ENCODE results near the gene RCAN2. TPM values are rescaled to one million over a fixed set of nuclear protein-coding genes. Genes with fewer than 3 reads are reported as not detected.

Gene RCAN2
- total RNA-seq, 1 donor from 2014 or later: 6.7 TPM

DNA sequence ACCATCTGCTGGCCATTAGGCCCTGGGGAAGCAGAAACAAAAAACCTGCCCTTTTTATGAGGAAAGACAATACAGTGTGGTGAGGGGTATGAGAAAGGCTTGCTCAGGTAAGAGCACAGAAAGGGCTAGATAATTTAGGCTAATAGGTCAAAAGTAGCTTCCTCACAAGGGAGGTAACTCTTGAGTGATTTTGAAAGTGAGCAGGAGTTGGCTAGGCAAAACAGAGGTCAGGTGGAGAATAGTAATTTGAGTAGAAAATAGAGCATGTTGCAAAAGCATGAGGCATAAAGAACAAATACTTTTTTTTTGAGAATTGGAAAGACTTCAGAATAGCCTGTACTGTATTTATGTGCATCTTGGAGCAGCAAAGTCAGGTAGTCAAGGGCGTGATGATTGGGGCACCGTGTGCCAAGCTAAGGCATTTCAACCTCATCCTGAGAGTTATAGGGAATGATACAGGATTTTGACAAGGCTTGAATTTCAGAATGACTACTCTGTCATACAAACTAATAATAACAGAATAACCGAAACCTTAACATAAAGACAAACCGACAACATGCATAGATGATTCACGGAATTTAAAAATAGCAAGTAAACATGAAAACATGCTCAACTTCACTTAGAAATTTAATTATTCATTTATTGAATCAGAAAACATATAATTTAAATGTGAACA, 197.5 kb downstream of the RCAN2 start:
- DNase-seq (ENCODE audit: low spot score): no peak

DNA sequence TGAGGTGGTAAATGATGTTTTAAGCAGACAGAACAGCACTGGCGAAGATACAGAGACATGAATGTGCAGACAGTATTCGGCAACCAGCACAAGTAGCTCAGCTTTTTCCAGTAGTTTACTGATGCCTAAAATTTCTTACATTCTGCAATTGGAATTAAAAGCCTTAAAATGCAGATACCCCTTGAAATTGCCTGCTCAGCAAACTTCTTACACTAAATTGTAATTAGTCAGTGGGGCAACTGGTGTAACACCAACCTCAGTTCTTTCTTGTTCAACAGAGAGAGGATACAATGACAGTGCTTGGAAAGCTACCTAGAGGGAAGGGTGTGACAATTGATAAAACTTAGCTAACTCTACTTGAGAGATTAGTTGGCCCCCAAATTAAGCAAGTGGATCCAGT, 199.4 kb downstream of the RCAN2 start:
- DNase-seq (ENCODE audit: low spot score): no peak

DNA sequence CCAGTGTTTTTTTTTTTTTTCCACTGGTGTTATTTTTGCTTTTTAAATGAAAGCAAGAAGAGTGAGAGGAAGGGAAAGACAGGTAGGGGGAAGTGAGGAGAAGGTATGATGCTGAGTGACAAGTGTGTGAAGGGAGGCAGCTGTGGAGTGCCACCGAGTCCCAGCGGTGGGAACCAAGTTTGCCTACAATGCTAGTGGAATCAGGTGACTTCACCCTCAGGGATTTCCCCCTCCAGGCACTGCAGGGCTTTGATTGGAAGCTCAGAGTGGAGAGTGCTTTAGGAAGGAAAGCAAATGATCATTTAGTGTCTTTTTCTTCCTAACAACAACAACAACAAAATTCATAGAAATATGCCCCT, 200.0 kb downstream of the RCAN2 start:
- DNase-seq (ENCODE audit: low spot score): no peak

DNA sequence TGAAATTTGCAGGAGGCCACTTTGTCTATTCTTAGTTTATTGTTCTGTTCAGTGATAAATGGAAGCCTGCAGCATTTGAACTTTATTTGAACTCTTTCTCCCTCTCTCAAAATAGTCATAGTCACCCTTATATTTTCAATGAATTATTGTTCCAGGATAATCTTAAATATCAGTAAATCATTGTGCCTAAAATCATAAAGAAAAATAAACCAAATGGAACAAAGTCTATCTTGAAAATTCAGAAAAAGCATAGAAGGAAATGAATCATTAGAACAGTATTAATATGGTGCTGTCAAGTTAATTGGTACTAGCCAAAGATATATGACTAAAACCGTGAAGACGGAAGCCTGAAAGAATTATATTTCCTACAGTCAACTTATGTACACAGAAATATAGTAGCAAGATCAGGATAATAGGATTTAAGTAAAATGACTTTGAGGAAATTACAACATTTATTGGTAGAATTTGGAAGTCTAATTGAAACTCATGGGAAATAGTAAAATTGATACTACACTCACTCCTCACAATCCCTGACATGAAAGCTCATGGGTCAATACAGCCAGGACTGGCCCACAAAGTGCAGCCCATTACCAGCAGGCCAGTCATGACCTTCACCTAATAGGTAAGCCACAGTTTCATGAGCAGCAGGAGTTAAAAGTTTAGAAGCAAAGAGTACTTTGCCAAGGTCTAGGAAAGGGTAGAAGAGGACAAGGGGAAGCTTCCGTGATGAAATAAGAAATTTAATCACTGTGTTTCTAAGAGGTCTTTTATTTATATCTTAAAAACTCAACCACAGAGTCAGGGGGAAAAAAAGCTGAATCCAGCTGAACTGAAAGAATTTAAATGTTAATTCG, 200.6 kb downstream of the RCAN2 start:
- DNase-seq (ENCODE audit: low spot score): no peak

DNA sequence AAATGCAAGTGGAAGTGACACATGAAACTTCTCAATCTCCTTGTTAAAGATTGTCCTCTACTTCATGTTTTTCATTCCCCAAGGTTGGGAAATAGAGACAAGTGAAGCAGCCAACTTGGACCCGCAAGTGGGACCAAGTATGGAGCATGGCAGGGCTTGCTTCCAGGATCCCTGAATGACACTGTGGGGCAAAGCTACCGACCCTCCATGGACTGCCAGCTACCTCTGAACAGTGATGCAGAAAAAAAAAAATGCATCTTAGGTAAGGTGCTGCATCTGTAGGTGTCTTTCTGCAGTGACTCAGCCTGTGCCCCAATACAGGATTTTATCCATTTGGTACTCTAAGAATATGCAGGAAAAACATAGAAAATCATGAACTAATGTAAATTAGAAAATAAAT, 201.4 kb downstream of the RCAN2 start:
- no peak for DNase-seq (ENCODE audit: low spot score)

DNA sequence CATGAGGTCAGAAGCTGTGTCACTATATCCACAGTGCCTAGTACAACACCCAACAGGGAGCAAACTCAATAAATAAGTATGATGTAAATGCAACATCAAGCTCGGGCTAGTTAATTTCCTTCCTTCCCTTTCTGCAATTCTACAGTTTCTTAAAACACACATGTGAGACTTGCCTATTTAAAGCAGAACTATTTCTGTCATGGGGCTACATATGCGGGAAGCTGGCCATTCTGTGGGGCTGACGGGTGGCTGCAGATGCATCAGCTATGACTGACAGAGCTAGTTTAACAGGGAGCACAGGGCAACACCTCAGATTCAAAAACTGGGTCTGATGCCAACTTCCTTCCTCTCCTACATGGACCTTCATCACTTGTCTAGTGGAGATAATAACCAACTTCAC, 202.4 kb downstream of the RCAN2 start:
- no peak for DNase-seq (ENCODE audit: low spot score)

DNA sequence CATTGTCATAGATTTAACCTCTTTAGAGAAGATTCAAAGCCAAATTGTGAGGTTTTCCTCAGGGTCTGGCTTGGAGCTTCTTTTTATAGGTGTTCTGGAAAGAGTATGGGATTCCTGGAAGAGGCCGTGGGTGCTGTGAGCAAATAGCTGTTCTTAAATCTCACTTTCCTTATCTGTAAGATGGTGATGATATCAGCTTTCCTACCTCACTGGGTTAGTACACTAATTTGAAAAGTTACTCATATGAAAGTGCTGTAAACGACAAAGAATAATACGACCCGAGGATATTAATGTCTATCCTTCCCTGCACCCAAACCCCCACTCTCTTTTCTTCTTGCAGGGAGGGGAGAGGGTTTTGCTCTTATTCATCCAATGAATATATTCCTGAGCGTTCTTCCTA, 203.6 kb downstream of the RCAN2 start:
- DNase-seq (ENCODE audit: low spot score): no peak

DNA sequence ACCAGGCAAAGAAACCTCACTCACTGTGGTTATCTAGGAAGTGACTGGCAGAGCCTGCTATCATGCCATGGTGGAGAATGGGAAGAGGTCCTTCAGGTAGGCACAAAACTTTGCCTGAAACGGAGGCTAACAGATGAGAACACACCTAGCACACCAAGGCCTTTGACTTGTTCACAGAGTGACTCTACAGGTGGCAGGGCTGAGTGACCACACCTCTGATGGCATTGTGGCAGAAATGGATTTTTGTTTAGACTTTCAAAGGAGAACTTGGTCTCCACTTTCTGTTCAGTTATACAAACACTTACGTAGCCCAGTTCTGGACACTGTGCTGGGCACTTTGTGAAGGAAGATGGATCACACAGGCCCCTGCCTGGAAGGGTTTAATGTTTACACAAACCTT, 204.2 kb downstream of the RCAN2 start:
- DNase-seq (ENCODE audit: low spot score): no peak

DNA sequence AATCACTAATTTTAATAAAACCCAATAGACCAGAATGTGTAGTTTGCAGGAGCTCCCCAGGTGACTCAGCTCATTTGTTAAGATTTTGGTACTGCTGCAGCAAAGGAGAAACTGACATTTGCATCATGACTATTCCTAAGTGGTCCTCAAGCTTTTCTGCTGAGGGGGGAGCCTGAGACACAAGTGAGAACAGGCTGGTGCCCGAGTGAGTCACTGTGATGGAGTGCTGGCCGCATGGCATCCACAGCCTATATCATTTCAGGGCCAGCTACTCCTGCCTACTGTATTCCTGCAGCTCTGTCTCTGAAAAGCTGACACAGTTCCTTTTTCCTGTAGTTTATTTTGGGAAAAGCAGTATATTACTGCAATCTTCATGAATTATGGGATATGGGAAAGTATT, 206.8 kb downstream of the RCAN2 start:
- DNase-seq (ENCODE audit: low spot score): no peak

DNA sequence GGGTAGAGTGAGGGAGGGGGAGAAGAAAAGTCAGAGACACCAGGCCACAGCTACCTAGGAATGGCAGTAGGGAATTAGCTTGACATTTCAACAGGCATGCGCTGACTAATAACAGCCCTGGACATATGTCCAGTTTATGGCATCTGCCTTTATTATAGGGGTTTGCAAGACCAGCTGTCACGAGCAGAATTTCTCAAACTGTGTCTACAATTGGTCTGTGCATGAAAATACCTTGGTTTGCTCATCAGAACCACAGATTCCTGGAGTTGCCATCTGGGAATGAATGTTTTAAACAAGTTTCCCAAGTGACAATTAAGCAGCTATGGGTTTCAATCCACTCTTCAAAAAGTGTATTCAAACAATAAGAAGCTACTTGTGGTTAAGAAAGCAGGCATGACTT, 210.1 kb downstream of the RCAN2 start:
- no peak for DNase-seq (ENCODE audit: low spot score)

DNA sequence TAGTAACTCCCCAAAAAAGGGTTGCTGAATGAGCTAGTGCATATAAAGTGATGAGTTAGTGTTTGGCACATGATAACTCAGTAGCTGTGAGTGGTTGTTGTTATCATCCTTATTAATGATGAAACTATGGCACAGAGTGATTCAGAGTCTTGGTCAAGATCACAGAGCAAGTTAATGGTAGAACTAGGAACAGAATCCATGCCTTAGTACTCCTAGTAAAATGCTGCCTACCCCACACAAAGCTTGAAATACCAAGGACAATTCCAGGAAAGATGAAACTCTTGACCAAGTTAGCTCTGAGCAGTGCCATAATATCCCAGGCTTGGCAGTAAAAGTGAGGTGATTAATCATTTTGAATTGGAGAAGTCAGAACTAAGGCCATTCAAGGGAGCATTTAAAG, 211.4 kb downstream of the RCAN2 start:
- no peak for DNase-seq (ENCODE audit: low spot score)

DNA sequence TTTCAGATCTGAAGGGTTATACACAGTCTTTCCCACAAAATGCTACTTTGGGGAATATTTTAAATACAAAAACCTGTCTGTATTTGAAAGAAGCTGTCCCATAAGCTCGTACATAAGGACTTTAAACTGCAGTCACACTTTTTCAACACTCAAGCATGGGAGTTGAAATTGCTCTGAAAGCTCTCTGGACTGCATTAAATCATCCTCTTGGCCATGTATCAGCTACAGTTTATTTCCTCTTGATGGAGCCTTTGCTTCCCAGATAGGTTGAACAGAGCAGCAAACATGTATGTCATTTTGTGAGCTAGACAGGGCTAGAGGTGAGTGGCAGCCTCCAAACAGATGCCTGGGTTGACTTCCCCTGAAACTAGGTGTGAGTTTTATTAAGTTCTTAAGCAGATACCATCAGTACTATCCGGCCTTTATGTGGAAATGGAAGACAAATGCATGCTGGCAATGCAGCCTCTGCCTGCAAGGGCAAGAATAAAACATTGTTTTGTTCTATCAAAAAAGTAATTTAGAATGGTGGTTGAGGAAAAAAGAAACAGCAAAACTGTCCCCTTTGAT, 214.6 kb downstream of the RCAN2 start:
- no peak for DNase-seq (ENCODE audit: low spot score)

DNA sequence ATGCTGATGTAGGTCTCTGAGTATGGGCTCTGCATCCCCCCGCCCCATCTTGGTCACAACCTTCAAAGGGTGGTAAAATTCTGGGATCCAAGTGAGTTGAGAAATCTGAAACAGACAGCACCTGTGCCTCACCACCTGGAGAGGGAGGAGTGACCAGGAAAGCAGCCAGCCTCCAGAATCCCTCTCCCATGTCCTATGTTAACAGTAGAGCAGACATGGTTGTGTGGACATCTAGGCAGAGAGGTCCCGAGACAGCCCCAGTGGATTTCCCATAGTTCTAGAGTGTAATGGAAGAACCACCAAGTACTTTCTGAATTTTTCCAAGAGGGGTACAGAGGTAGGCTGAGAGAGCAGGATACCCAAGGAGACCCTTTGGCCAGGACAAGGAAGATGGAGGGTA, 216.7 kb downstream of the RCAN2 start:
- DNase-seq (ENCODE audit: low spot score): no peak

DNA sequence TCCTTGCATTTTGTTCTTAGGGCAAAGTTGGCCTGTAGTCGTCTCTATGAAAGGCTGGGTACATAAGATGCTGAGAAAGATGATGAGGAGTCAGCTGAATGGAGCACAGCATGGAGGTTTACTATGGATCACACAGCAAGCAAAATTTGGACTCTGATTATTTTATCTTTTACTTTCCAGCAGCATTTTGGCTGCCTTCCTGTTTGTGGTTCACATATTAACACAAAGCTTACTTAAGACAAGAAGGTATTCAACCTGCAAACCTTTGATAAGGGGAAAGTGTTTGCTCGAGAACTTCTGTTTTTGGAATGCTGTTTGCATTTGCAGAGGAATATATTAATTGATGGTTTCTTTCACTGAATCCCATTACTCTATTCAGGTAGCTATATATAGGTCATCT, 217.3 kb downstream of the RCAN2 start:
- DNase-seq (ENCODE audit: low spot score): no peak

DNA sequence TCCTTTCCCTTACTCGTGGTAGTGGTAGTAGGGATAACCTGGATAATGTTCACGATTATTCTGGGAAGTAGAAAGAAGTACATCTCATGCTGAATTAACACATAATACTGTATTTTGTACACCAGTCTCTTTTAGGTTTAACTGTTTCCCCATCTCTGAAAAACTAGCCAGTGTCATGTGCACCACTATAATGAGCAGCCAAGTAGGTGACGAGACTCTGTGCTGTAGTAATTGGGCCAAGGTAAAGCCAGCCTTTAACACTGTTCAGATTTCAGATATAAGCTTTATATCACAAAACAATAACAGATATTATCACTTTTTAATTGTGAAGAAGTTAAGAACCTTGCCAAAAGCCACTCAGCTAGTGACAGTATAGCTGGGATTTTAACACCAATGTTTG, 219.5 kb downstream of the RCAN2 start:
- DNase-seq (ENCODE audit: low spot score): no peak

DNA sequence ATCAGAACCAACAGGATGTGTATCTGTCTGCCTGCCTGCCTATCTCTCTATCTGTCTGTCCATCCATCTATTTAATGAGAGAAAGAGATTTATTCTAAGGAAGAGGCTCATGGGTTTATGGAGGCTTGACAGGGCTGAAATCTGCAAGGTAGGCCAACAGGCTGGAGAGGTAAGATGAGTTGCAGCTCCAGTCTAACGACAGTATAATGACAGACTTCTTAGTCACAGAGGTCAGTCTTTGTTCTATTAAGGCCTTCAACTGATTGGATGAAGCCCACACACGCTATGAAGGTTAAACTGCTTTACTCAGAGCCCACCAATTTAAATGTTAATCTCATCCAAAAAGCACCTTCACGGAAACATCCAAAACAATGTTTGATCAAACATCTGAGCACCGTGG, 220.1 kb downstream of the RCAN2 start:
- DNase-seq (ENCODE audit: low spot score): no peak

DNA sequence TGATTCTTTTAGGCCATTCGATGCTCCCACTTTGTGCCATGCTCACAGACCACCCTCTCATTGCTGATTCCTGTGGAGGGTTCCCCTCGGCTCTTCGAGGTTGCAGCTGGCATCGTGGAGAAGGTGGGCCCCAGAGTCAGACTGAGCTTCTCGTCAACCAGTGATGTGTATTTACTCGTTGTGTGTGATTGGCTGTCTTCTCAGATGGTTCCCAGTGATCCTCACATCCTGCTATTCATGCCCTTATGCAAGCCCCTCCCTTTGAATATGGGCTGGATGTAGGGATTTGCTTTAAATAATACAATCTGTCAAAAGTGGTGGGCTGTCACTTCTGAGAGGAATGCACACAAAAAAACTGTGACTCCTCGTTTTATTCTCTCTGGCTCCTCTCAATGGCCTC, 220.9 kb downstream of the RCAN2 start:
- no peak for DNase-seq (ENCODE audit: low spot score)

DNA sequence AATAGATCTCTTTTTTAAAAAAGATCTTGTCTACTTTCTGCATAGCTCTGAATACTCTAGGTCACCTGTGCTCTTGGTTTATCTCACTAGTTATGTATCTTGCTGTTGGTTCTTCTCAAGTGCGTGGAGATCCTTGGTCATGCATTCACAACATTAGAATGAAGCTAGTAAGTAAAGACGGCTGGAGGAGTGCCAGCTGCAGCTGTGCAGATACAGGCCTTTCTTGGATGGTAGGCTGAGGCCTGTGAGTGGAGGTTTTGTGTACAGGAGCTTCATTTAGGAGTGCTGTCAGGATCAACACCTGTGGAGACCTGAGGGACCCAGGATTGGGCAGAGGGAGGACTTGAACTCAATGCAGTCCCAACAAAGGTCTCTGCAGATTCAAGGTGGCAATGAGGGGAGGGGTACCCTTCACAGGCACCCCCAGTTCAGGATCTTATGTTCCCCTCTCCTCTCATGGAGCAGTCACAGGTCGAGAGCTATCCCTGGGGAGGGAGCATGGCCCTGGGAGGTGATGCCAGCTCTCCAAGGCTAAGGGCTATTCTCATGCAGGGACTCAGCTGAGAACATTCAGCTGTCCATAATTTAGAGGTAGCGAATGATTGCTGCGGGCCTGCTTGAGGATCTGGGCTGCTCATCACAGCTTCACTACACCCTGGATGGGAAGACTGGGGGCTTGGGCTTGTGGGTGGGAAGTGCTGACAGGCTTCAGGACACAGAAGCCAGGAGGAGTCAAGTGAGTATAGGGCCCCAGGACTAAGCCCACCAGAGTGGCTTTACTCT, 221.6 kb downstream of the RCAN2 start:
- no peak for DNase-seq (ENCODE audit: low spot score)

DNA sequence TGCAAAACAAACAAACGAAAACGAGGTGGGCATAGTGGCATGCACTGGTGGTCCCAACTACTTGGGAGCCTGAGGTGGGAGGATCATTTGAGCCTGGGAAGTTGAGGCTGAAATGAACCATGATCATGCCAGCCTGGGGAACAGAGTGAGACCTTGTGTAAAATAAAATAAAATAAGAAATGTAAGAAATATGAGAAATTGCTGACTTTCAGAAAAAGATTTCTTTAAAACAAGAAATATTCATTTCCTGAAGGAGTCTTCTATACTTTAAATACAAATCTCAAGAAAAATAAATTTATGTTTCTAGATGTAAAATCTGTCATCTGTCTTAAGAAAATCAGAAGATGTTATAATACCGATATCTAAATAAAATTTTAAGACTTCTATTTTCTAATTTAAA, 223.7 kb downstream of the RCAN2 start:
- DNase-seq (ENCODE audit: low spot score): no peak

DNA sequence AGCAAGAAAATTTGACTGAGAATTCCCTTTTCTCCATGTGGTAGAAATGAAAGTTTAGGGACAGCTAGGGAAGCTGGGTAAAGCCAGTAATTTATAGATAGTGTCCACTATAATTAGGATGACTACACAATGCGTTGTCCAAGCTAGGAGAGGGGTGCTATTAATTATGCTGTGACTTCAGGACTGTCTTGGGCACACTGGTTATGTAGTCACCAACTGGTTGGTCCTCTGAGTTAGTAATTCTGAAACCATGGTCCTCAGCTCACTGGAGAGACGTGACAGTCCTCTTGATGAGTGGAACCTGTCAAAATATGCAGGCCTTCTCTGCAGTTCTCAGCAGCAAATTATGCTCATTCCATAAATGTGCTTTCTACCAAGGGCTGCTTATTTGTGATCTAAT, 225.9 kb downstream of the RCAN2 start:
- no peak for DNase-seq (ENCODE audit: low spot score)

DNA sequence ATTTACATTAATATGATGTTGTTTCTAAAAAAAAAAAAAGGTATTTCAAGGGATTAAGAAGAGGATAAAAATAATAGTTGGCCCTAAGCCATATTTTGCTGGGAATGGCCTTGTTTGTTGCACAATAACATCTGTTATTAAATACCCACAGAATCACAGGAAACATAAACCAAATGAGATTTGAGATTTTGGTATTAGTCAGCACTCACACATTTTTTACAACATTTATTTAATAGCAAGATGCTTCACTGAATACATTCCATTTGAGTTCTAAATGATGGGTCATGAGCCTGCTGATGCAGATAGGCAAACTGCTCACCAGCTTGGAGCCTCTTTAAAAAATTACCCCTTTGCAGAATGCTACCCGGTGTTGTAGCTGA, 227.6 kb downstream of the RCAN2 start:
- no peak for DNase-seq (ENCODE audit: low spot score)

Measured in mesenteric fat pad (tissue), 1 donor.